PFSK-1 (cell line): ENCODE data around the gene TNS3.

Experiments used
- FOXP2 ChIP-seq: optimal IDR thresholded peaks from 2 replicates; pipeline ENCODE3; 2011; ENCODE audit warnings: borderline replicate concordance, control low read depth, inconsistent platforms; ENCODE audit not compliant: insufficient read depth; ENCODE audit errors: extremely low read length, extremely low read depth
- POLR2AphosphoS5 ChIP-seq: IDR thresholded peaks from 2 replicates; pipeline ENCODE4 v1.6.1; 2012; ENCODE audit warnings: low read depth, mild to moderate bottlenecking, control low read depth, low read length, moderate library complexity
- REST ChIP-seq, 2 experiments: IDR thresholded peaks; 2 replicates each; pipeline versions ENCODE4 v1.6.1 to v1.8.0; 2011 to 2012; ENCODE audit warnings: low read depth in 2 of 2, low read length in 2 of 2, control low read depth in 1 of 2, inconsistent platforms in 1 of 2, mild to moderate bottlenecking in 1 of 2, moderate library complexity in 1 of 2; ENCODE audit not compliant: insufficient read depth in 1 of 2
- SIN3A ChIP-seq: IDR thresholded peaks from 2 replicates; pipeline ENCODE4 v1.6.1; 2012; ENCODE audit warnings: mild to moderate bottlenecking, low read length, moderate library complexity, borderline replicate concordance; ENCODE audit not compliant: insufficient read depth
- TAF1 ChIP-seq: IDR thresholded peaks from 2 replicates; pipeline ENCODE4 v1.6.1; 2012; ENCODE audit warnings: low read length, control low read depth, borderline replicate concordance; ENCODE audit not compliant: insufficient read depth

The TNS3 gene

GRCh38 chr7:47299496-47299895 lies 282.4 kb downstream of the TNS3 start:
- no peak for TF ChIP-seq REST (IDR thresholded peaks at IDR 0.05; ENCODE audit: insufficient read depth in 1 of 2, low read depth in 2 of 2, low read length in 2 of 2)
- TF ChIP-seq POLR2AphosphoS5: no peak
- no peak for TF ChIP-seq TAF1
- TF ChIP-seq SIN3A: no peak
- no peak for TF ChIP-seq FOXP2

GRCh38 chr7:47298636-47299035 lies 283.3 kb downstream of the TNS3 start:
- no peak for TF ChIP-seq FOXP2
- no peak for TF ChIP-seq REST (IDR thresholded peaks at IDR 0.05; ENCODE audit: insufficient read depth in 1 of 2, low read depth in 2 of 2, low read length in 2 of 2)
- TF ChIP-seq SIN3A: no peak
- no peak for TF ChIP-seq POLR2AphosphoS5
- TF ChIP-seq TAF1: no peak

GRCh38 chr7:47297120-47297519 lies 284.8 kb downstream of the TNS3 start:
- no peak for TF ChIP-seq REST (IDR thresholded peaks at IDR 0.05; ENCODE audit: insufficient read depth in 1 of 2, low read depth in 2 of 2, low read length in 2 of 2)
- no peak for TF ChIP-seq SIN3A
- no peak for TF ChIP-seq FOXP2
- no peak for TF ChIP-seq POLR2AphosphoS5
- no peak for TF ChIP-seq TAF1

- no peak for TF ChIP-seq REST (IDR thresholded peaks at IDR 0.05; ENCODE audit: insufficient read depth in 1 of 2, low read depth in 2 of 2, low read length in 2 of 2)
- no peak for TF ChIP-seq FOXP2
Measured at GRCh38 chr7:47295606-47296005, 286.3 kb downstream of the TNS3 start.

- TF ChIP-seq POLR2AphosphoS5 (no peak), FOXP2 (no peak)
Measured at GRCh38 chr7:47294556-47295222, 287.2 kb downstream of the TNS3 start.
